ENCODE results near the gene FOXA2.

FOXA2 gene

GRCh38 chr20:22584922-22585785 is 782 bp upstream of the FOXA2 start:
- H3K36me3 ChIP-seq (ENCODE audit: control insufficient read depth, insufficient read depth, low read length) = no peaks in the 10 kb centered on the region
- H3K4me1 ChIP-seq (ENCODE audit: control insufficient read depth, insufficient read depth, low read length) = peaks cover 40% of the 10 kb centered on the region
- H3K4me3 ChIP-seq (ENCODE audit: low read depth, low read length) = peak overlapping the region; percentile 53
- no peak overlapping the region for H3K9ac ChIP-seq (ENCODE audit: low read length)
- peaks cover 99% of the 10 kb centered on the region for H3K27me3 ChIP-seq (ENCODE audit: control insufficient read depth, insufficient read depth, low read length)
- no peaks in the 10 kb centered on the region for H3K9me3 ChIP-seq (ENCODE audit: control insufficient read depth, insufficient read depth, low read depth, low read length)
- no peak overlapping the region for H3K27ac ChIP-seq (ENCODE audit: low read depth, low read length)

- Histone ChIP-seq H3K27ac (ENCODE audit: low read depth, low read length) (no peak overlapping the region), H3K27me3 (ENCODE audit: control insufficient read depth, insufficient read depth, low read length) (peaks cover 99% of the 10 kb centered on the region), H3K4me3 (ENCODE audit: low read depth, low read length) (peak overlapping the region; percentile 53), H3K4me1 (ENCODE audit: control insufficient read depth, insufficient read depth, low read length) (peaks cover 41% of the 10 kb centered on the region), H3K36me3 (ENCODE audit: control insufficient read depth, insufficient read depth, low read length) (no peaks in the 10 kb centered on the region), H3K9me3 (ENCODE audit: control insufficient read depth, insufficient read depth, low read depth, low read length) (no peaks in the 10 kb centered on the region), H3K9ac (ENCODE audit: low read length) (peak overlapping the region; percentile 50)
These were observed 425 bp downstream of the FOXA2 start for GRCh38 chr20:22583773-22584521.

GRCh38 chr20:22582964-22583772 is 1.2 kb downstream of the FOXA2 start:
- Histone ChIP-seq H3K4me3 (ENCODE audit: low read depth, low read length) (peak overlapping the region; percentile 53), H3K27ac (ENCODE audit: low read depth, low read length) (no peak overlapping the region), H3K36me3 (ENCODE audit: control insufficient read depth, insufficient read depth, low read length) (no peaks in the 10 kb centered on the region), H3K27me3 (ENCODE audit: control insufficient read depth, insufficient read depth, low read length) (peaks cover 99% of the 10 kb centered on the region), H3K9me3 (ENCODE audit: control insufficient read depth, insufficient read depth, low read depth, low read length) (no peaks in the 10 kb centered on the region), H3K9ac (ENCODE audit: low read length) (peak overlapping the region; percentile 50), H3K4me1 (ENCODE audit: control insufficient read depth, insufficient read depth, low read length) (peaks cover 47% of the 10 kb centered on the region)

GRCh38 chr20:22582386-22582963 is 1.9 kb downstream of the FOXA2 start:
- Histone ChIP-seq H3K9ac (ENCODE audit: low read length) (peak overlapping the region; percentile 50), H3K36me3 (ENCODE audit: control insufficient read depth, insufficient read depth, low read length) (no peaks in the 10 kb centered on the region), H3K9me3 (ENCODE audit: control insufficient read depth, insufficient read depth, low read depth, low read length) (no peaks in the 10 kb centered on the region), H3K4me3 (ENCODE audit: low read depth, low read length) (peak overlapping the region; percentile 53), H3K4me1 (ENCODE audit: control insufficient read depth, insufficient read depth, low read length) (peaks cover 54% of the 10 kb centered on the region), H3K27ac (ENCODE audit: low read depth, low read length) (no peak overlapping the region), H3K27me3 (ENCODE audit: control insufficient read depth, insufficient read depth, low read length) (peaks cover 99% of the 10 kb centered on the region)

- Histone ChIP-seq H3K4me1 (ENCODE audit: control insufficient read depth, insufficient read depth, low read length) (peaks cover 56% of the 10 kb centered on the region), H3K9ac (ENCODE audit: low read length) (peak overlapping the region; percentile 50), H3K27ac (ENCODE audit: low read depth, low read length) (no peak overlapping the region), H3K27me3 (ENCODE audit: control insufficient read depth, insufficient read depth, low read length) (peaks cover 99% of the 10 kb centered on the region), H3K4me3 (ENCODE audit: low read depth, low read length) (peak overlapping the region; percentile 53), H3K9me3 (ENCODE audit: control insufficient read depth, insufficient read depth, low read depth, low read length) (no peaks in the 10 kb centered on the region), H3K36me3 (ENCODE audit: control insufficient read depth, insufficient read depth, low read length) (no peaks in the 10 kb centered on the region)
These were observed 2.7 kb downstream of the FOXA2 start for GRCh38 chr20:22581437-22582385.

GRCh38 chr20:22579711-22580697 is 4.4 kb downstream of the FOXA2 start:
- H3K9me3 ChIP-seq (ENCODE audit: control insufficient read depth, insufficient read depth, low read depth, low read length) = no peaks in the 10 kb centered on the region
- H3K4me3 ChIP-seq (ENCODE audit: low read depth, low read length) = no peak overlapping the region
- H3K36me3 ChIP-seq (ENCODE audit: control insufficient read depth, insufficient read depth, low read length) = no peaks in the 10 kb centered on the region
- peaks cover 99% of the 10 kb centered on the region for H3K27me3 ChIP-seq (ENCODE audit: control insufficient read depth, insufficient read depth, low read length)
- H3K4me1 ChIP-seq (ENCODE audit: control insufficient read depth, insufficient read depth, low read length) = peaks cover 64% of the 10 kb centered on the region
- no peak overlapping the region for H3K27ac ChIP-seq (ENCODE audit: low read depth, low read length)
- H3K9ac ChIP-seq (ENCODE audit: low read length) = no peak overlapping the region

GRCh38 chr20:22579119-22579427 is 5.3 kb downstream of the FOXA2 start:
- H3K36me3 ChIP-seq (ENCODE audit: control insufficient read depth, insufficient read depth, low read length) = no peaks in the 10 kb centered on the region
- H3K4me1 ChIP-seq (ENCODE audit: control insufficient read depth, insufficient read depth, low read length) = peaks cover 71% of the 10 kb centered on the region
- no peak overlapping the region for H3K27ac ChIP-seq (ENCODE audit: low read depth, low read length)
- no peak overlapping the region for H3K9ac ChIP-seq (ENCODE audit: low read length)
- H3K9me3 ChIP-seq (ENCODE audit: control insufficient read depth, insufficient read depth, low read depth, low read length) = no peaks in the 10 kb centered on the region
- H3K4me3 ChIP-seq (ENCODE audit: low read depth, low read length) = peak overlapping the region; percentile 39
- H3K27me3 ChIP-seq (ENCODE audit: control insufficient read depth, insufficient read depth, low read length) = peaks cover 100% of the 10 kb centered on the region

GRCh38 chr20:22578221-22579118 is 5.9 kb downstream of the FOXA2 start:
- Histone ChIP-seq H3K27ac (ENCODE audit: low read depth, low read length) (no peak overlapping the region), H3K4me3 (ENCODE audit: low read depth, low read length) (peak overlapping the region; percentile 39), H3K9ac (ENCODE audit: low read length) (peak overlapping the region; percentile 53), H3K9me3 (ENCODE audit: control insufficient read depth, insufficient read depth, low read depth, low read length) (no peaks in the 10 kb centered on the region), H3K36me3 (ENCODE audit: control insufficient read depth, insufficient read depth, low read length) (no peaks in the 10 kb centered on the region), H3K4me1 (ENCODE audit: control insufficient read depth, insufficient read depth, low read length) (peaks cover 70% of the 10 kb centered on the region), H3K27me3 (ENCODE audit: control insufficient read depth, insufficient read depth, low read length) (peaks cover 100% of the 10 kb centered on the region)

All from HUES6 (cell line).